ENCODE data around the gene MBD3.
A peak's percentile ranks its signal among the peaks of the same experiment; 100 is the strongest.

Gene MBD3

GRCh38 chr19:1566392-1567115, 26.1 kb downstream of the MBD3 start:
- peak; percentile 61 for DNase-seq (ENCODE audit: low read depth)
- peak overlapping the region; percentile 79 for H3K4me3 ChIP-seq (ENCODE audit: low read length)
- no peak for TF ChIP-seq CTCF (conservative IDR thresholded peaks at IDR 0.05; ENCODE audit: low read depth, low read length)

GRCh38 chr19:1563251-1563650, 29.4 kb downstream of the MBD3 start:
- TF ChIP-seq CTCF (conservative IDR thresholded peaks at IDR 0.05; ENCODE audit: low read depth, low read length), result no peak
- DNase-seq (ENCODE audit: low read depth), result no peak
- H3K4me3 ChIP-seq (ENCODE audit: low read length), result no peak overlapping the region

- TF ChIP-seq CTCF (conservative IDR thresholded peaks at IDR 0.05; ENCODE audit: low read depth, low read length), result no peak
- H3K4me3 ChIP-seq (ENCODE audit: low read length), result no peak overlapping the region
- no peak for DNase-seq (ENCODE audit: low read depth)
Measured at GRCh38 chr19:1561236-1561842, 31.3 kb downstream of the MBD3 start.

- no peak overlapping the region for H3K4me3 ChIP-seq (ENCODE audit: low read length)
- TF ChIP-seq CTCF (conservative IDR thresholded peaks at IDR 0.05; ENCODE audit: low read depth, low read length), result no peak
- no peak for DNase-seq (ENCODE audit: low read depth)
Measured at GRCh38 chr19:1560286-1560882, 32.3 kb downstream of the MBD3 start.

GRCh38 chr19:1558552-1558951, 34.1 kb downstream of the MBD3 start:
- no peak for DNase-seq (ENCODE audit: low read depth)
- H3K4me3 ChIP-seq (ENCODE audit: low read length), result no peak overlapping the region
- TF ChIP-seq CTCF (conservative IDR thresholded peaks at IDR 0.05; ENCODE audit: low read depth, low read length), result no peak

- DNase-seq (ENCODE audit: low read depth), result no peak
- no peak for TF ChIP-seq CTCF (conservative IDR thresholded peaks at IDR 0.05; ENCODE audit: low read depth, low read length)
- no peak overlapping the region for H3K4me3 ChIP-seq (ENCODE audit: low read length)
Measured at GRCh38 chr19:1556390-1557070, 36.1 kb downstream of the MBD3 start.

Measured in retinal pigment epithelial cell (primary cell).